GM12892 (cell line): ENCODE measurements around the gene CREB3.

Experiments
- DNase-seq: peaks from one replicate; pipeline ENCODE4 v3.0.0; 2011; ENCODE audit not compliant: insufficient read length
- FAIRE-seq: peaks from 2 replicates; lab custom pipeline; 2011; peaks lifted over from hg19 to GRCh38; lab: Jason Lieb, UNC
- POLR2A ChIP-seq: IDR thresholded peaks from 2 replicates; pipeline ENCODE4 v1.6.1; 2011; ENCODE audit warnings: low read depth, low read length, control low read depth
- POLR2AphosphoS5 ChIP-seq: IDR thresholded peaks from 2 replicates; pipeline ENCODE4 v1.6.1; 2011; ENCODE audit warnings: low read depth, low read length, control low read depth
- TAF1 ChIP-seq: IDR thresholded peaks from 2 replicates; pipeline ENCODE4 v1.6.1; 2011; ENCODE audit warnings: low read depth, mild to moderate bottlenecking, control low read depth, low read length, borderline replicate concordance

CREB3 gene

DNA sequence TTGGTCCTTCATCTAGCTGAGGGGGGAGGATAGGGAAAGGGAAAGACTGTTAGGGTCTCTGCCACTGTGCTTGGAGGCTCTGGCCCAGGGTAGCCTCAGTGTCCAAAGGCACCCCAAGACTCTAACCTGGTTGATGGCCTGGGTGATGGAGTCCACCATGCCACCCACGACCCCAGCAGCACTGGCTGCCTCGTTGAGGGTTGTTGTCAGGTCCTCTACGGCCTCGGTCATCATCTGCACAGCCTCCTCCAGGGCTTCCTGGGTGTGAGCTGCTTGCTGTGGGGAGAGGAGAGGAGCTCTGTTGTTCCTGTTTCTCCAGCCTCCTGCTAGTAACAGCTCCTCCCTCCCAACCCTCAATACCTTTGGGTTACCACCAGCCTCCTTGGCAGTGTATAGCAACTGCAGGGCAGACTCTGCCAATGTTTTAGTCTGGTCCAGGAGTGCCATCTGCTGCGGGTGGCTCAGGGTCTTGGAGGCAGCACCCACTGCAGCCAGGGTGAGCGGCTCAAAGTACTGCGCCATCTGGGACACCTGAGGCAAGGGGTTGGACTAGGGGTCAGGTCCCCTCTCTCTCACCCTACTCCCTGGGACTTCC is 26.5 kb upstream of the CREB3 start:
- no peak for TF ChIP-seq POLR2A
- no peak for TF ChIP-seq POLR2AphosphoS5
- no peak for TF ChIP-seq TAF1
- FAIRE-seq = no peak
- no peak for DNase-seq

DNA sequence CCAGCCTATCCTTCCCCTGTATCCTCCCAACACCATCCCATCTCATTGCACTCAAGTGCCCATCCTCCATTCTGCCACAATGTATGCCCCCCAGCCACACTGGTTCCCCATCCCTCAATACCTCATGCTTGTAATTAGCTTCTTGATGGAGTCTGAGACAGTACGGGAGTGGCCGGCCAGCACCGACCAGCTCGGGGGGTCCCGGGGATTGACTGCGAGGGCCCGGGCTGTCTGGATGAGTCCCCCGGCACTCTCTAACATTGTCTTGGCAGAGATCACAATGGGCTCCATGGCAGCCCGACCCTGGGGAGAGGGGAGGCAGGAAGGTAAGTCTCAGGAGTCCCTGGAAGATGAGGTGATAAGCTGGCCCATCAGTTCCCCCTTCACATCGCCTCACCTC is 25.5 kb upstream of the CREB3 start:
- TF ChIP-seq POLR2A (no peak), TAF1 (no peak), POLR2AphosphoS5 (no peak)
- no peak for DNase-seq
- no peak for FAIRE-seq

DNA sequence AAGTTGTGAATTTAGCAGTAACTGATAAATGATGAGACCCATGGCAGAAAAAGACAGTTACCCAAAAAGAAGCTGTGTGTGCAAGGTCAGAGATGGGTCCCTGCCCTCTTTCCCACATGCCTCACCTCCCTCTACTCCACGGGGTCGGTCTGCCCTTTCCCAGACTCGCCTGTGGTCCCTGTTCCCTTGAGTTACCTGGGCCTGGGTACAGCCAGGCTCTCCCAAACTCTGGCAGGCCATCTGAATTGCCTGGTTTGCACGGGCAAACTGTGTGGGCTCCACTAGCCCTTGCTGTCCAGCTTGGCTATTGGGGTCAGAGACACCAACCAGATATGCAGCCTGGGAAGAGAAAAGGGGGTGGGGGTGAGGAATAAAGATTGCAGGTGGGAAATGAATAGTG is 24.3 kb upstream of the CREB3 start:
- DNase-seq (no peak), FAIRE-seq (no peak)
- no peak for TF ChIP-seq POLR2A
- no peak for TF ChIP-seq TAF1
- no peak for TF ChIP-seq POLR2AphosphoS5

DNA sequence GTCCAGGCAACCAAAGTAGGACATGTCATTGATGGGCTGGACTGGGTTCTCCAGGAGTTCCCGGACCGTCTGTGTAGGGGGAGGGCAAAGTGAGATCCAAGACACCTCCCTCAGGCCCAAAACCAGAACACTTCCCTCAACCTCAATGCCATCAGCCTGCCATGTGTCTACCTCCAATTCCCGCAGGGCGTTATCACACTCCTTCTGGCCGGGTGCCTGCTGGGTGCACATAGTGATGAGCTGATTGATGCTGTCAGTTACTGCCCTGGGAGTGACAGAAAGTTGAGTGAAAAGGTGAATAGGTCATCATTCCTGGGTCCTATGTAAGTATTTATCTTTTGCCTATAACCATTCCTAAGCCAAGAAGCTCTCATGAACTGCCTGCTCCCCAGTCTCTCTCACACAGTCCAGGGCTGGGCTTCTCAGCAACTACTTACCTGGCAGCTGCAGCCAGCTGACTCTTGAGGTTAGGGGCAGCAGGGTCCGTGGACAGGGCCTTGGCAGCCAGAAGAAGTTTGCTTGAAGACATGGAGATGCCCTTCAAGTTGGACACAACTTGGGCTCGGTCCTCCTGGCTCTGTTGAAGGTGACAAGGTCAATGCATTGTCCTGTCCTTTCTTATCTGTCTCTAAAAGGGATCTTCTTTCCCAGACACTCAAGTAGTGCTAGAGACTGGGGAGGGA is 21.5 kb upstream of the CREB3 start:
- FAIRE-seq (no peak), DNase-seq (no peak)
- TF ChIP-seq TAF1 = no peak

DNA sequence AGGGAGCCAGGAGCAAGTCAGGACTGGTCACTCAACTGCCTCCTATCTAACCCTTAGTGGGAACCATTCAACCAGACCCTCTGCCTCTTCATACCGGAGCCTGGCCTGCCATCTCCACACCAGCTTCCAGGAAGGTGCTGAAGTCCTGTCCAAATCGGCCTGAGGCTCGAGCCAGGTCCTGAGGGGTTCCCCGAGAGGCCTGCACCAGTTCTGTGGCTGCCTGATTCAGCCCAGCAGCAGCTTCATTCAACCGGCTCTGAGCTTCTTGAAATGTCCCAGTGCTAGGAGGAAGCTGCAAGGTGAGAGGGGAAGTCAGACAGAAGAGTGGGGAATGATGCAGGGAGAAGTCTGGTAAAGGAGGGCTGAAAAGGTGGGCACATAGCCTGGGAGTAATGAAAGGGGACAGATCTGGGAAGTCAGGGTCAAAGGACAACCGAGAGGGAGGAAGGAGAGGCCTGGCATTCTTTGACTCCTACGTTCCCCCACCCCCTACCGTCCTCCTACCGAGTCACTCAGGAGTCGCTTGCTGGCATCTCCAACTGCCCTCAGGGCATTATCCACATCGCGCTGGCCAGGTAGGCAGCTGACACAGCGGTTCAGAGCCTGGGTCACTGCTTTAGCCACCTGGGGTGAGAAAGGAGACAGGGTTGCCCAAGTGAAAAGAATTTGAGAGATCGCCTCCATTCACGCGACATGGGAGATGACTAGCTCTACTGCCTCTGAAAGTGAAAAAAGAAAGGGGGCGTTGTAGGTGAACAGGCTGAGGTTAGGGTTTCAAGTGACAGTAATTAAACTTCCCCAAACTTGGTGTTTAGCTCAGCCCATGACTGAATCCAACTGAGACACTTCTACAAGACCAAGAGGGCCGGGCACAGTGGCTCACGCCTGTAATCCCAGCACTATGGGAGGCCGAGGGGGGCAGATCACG is 20.7 kb upstream of the CREB3 start:
- no peak for FAIRE-seq
- TF ChIP-seq TAF1 (no peak), POLR2A (no peak), POLR2AphosphoS5 (no peak)
- DNase-seq = no peak

DNA sequence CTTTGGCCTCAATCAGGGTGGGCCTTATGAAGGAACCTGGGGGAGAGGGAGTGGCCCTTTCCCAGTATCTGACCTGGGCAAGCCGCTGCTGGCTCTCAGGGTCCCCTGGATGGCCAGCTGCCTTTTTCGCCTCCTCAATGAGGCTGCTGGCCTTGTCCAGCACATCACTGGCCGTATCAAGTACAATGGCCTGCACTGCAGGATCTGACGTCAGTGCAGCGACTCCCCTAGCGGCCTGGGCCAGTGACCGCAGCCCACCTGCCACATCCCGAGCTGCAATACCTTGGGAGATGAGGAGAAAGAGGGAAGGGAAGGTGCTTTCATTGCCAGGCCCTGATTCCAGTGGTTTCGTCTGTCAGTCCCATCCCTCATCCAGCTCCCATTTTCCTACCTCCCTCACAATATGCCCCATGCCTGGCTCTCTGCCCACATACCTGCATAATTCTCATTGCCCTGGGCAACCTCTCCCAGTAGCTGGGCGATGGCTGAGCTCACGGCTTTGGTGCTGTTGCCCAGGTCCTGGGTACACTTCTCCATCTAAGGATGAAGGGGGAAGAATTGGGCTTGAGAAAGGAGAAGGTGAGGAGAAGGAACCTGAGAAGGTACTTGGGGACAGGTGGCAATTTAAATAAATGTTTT is 19.6 kb upstream of the CREB3 start:
- no peak for FAIRE-seq
- TF ChIP-seq POLR2AphosphoS5 = no peak
- no peak for TF ChIP-seq POLR2A
- no peak for TF ChIP-seq TAF1

GRCh38 chr9:35713578-35713977 is 18.9 kb upstream of the CREB3 start:
- FAIRE-seq (no peak), DNase-seq (no peak)
- TF ChIP-seq POLR2A = no peak
- TF ChIP-seq POLR2AphosphoS5 = no peak
- no peak for TF ChIP-seq TAF1

More for the DNA sequence above, 19.6 kb upstream of the CREB3 start:
- DNase-seq = no peak

DNA sequence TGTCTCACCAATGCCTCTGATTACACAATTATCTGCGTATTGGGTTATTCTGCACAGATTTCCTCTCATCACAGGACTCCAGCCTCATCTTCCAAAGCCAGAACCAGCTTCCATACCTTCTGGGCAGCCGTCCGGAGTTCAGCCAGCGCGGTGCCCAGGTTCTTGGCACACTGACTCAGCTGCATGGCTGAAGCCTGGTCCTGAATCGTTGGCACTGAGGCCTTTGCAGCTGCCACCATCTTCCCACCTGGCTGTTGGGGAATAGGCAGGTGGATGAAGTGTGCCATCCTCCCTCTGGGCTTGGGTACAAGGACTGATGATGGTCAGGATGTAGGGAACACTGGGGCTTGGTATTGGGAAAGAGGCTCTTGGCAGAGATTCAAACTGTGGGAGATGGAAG is 18.3 kb upstream of the CREB3 start:
- TF ChIP-seq POLR2AphosphoS5 (no peak), POLR2A (no peak), TAF1 (no peak)

GRCh38 chr9:35714579-35715252 is 17.8 kb upstream of the CREB3 start:
- TF ChIP-seq POLR2AphosphoS5 (no peak), POLR2A (no peak), TAF1 (no peak)
- DNase-seq (no peak), FAIRE-seq (no peak)

More for the DNA sequence above, 18.3 kb upstream of the CREB3 start:
- DNase-seq = no peak
- FAIRE-seq = no peak

DNA sequence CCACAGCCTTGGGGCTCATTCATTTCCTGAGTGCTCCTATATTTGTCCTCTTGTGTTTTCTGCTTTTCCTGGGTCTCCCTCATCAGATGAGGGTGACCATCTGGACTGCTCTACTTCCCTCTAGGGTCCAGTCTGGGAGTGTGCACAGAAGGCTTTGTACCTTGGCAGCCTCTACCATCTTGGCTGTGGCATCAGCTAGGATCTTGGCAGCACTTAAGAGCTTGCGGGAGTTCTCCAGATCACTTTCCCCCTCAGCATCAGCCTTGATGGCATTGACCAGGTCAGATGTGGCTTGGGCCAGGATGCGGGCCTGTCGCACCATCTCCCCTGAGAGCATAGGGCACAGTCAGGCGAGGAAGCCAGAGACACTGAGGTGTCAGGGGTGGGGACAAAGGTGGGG is 16.2 kb upstream of the CREB3 start:
- FAIRE-seq = no peak
- DNase-seq = no peak
- TF ChIP-seq POLR2A (no peak), TAF1 (no peak), POLR2AphosphoS5 (no peak)
